ENCODE results near the gene CCL22. TPM values are rescaled to one million over a fixed set of nuclear protein-coding genes. Genes with fewer than 3 reads are reported as not detected.
"Not testable (repeated sequence)": the region's sequence is repeated elsewhere in the genome, so short reads cannot be mapped to it uniquely, and the experiment has no call there.

CCL22 gene
- total RNA-seq, 1 experiment from 2014 or later: not detected

- not testable (repeated sequence) for DNase-seq, H3K36me3 ChIP-seq, H3K4me3 ChIP-seq
- Histone ChIP-seq H3K27me3 (peaks cover 21% of the 10 kb centered on the region; the same call in 1 of the 2 replicates), H3K9me3 (peaks cover 18% of the 10 kb centered on the region)
These were observed 16.0 kb upstream of the CCL22 start for GRCh38 chr16:57342606-57343005.

GRCh38 chr16:57343221-57343620 is 15.4 kb upstream of the CCL22 start:
- peaks cover 26% of the 10 kb centered on the region for H3K27me3 ChIP-seq
- H3K36me3 ChIP-seq: no peaks in the 10 kb centered on the region
- peaks cover 14% of the 10 kb centered on the region for H3K9me3 ChIP-seq
- no peak for DNase-seq
- no peak overlapping the region for H3K4me3 ChIP-seq

- H3K9me3 ChIP-seq, H3K36me3 ChIP-seq, DNase-seq, H3K4me3 ChIP-seq: not testable (repeated sequence)
- peaks cover 34% of the 10 kb centered on the region for H3K27me3 ChIP-seq
These were observed 14.5 kb upstream of the CCL22 start for GRCh38 chr16:57344094-57344493.

GRCh38 chr16:57345021-57345420 is 13.6 kb upstream of the CCL22 start:
- Histone ChIP-seq H3K27me3 (peaks cover 44% of the 10 kb centered on the region), H3K9me3 (peaks cover 9% of the 10 kb centered on the region), H3K4me3 (no peak overlapping the region), H3K36me3 (no peaks in the 10 kb centered on the region)
- DNase-seq: no peak

- H3K36me3 ChIP-seq: no peaks in the 10 kb centered on the region
- no peak overlapping the region for H3K4me3 ChIP-seq
- no peak for DNase-seq
- H3K27me3 ChIP-seq: peaks cover 49% of the 10 kb centered on the region
- H3K9me3 ChIP-seq: peaks cover 9% of the 10 kb centered on the region
These were observed 12.8 kb upstream of the CCL22 start for GRCh38 chr16:57345666-57346204.

- Histone ChIP-seq H3K36me3 (no peaks in the 10 kb centered on the region), H3K9me3 (peaks cover 9% of the 10 kb centered on the region), H3K27me3 (peaks cover 54% of the 10 kb centered on the region), H3K4me3 (no peak overlapping the region)
- DNase-seq: no peak
These were observed 10.7 kb upstream of the CCL22 start for GRCh38 chr16:57347858-57348257.

GRCh38 chr16:57348327-57348726 is 10.3 kb upstream of the CCL22 start:
- H3K36me3 ChIP-seq: no peaks in the 10 kb centered on the region
- peaks cover 9% of the 10 kb centered on the region for H3K9me3 ChIP-seq
- H3K27me3 ChIP-seq: peaks cover 52% of the 10 kb centered on the region
- DNase-seq: no peak
- H3K4me3 ChIP-seq: no peak overlapping the region

- peaks cover 49% of the 10 kb centered on the region for H3K27me3 ChIP-seq
- DNase-seq: no peak
- no peaks in the 10 kb centered on the region for H3K36me3 ChIP-seq
- no peak overlapping the region for H3K4me3 ChIP-seq
- peaks cover 9% of the 10 kb centered on the region for H3K9me3 ChIP-seq
These were observed 9.2 kb upstream of the CCL22 start for GRCh38 chr16:57349212-57350031.

- Histone ChIP-seq H3K4me3 (no peak overlapping the region), H3K9me3 (peaks cover 2% of the 10 kb centered on the region; the same call in 1 of the 2 replicates), H3K36me3 (no peaks in the 10 kb centered on the region), H3K27me3 (peaks cover 40% of the 10 kb centered on the region)
- DNase-seq: no peak
These were observed 5.9 kb upstream of the CCL22 start for GRCh38 chr16:57352636-57353047.

GRCh38 chr16:57354311-57354710 is 4.3 kb upstream of the CCL22 start:
- H3K27me3 ChIP-seq: peaks cover 25% of the 10 kb centered on the region
- peak; percentile 61 for DNase-seq
- H3K36me3 ChIP-seq: no peaks in the 10 kb centered on the region
- H3K4me3 ChIP-seq: no peak overlapping the region
- H3K9me3 ChIP-seq: no peaks in the 10 kb centered on the region

GRCh38 chr16:57355898-57356414 is 2.6 kb upstream of the CCL22 start:
- no peaks in the 10 kb centered on the region for H3K9me3 ChIP-seq
- no peak for DNase-seq
- H3K27me3 ChIP-seq: peaks cover 12% of the 10 kb centered on the region
- H3K36me3 ChIP-seq: no peaks in the 10 kb centered on the region
- H3K4me3 ChIP-seq: no peak overlapping the region

- no peaks in the 10 kb centered on the region for H3K36me3 ChIP-seq
- H3K9me3 ChIP-seq: no peaks in the 10 kb centered on the region
- no peak for DNase-seq
- H3K4me3 ChIP-seq: no peak overlapping the region
- H3K27me3 ChIP-seq: peaks cover 12% of the 10 kb centered on the region
These were observed 2.0 kb upstream of the CCL22 start for GRCh38 chr16:57356547-57356946.

- Histone ChIP-seq H3K27me3 (peaks cover 5% of the 10 kb centered on the region; the same call in 1 of the 2 replicates), H3K36me3 (no peaks in the 10 kb centered on the region), H3K9me3 (no peaks in the 10 kb centered on the region), H3K4me3 (no peak overlapping the region)
- DNase-seq: no peak
These were observed 1.1 kb upstream of the CCL22 start for GRCh38 chr16:57357330-57358085.

GRCh38 chr16:57358086-57358420 is 530 bp upstream of the CCL22 start:
- Histone ChIP-seq H3K36me3 (no peaks in the 10 kb centered on the region), H3K27me3 (peaks cover 4% of the 10 kb centered on the region; the same call in 1 of the 2 replicates), H3K9me3 (no peaks in the 10 kb centered on the region), H3K4me3 (no peak overlapping the region)
- no peak for DNase-seq

GRCh38 chr16:57360321-57360935 is 1.8 kb downstream of the CCL22 start:
- Histone ChIP-seq H3K9me3 (no peaks in the 10 kb centered on the region), H3K27me3 (peaks cover 4% of the 10 kb centered on the region; the same call in 1 of the 2 replicates), H3K4me3 (no peak overlapping the region), H3K36me3 (no peaks in the 10 kb centered on the region)
- no peak for DNase-seq

GRCh38 chr16:57361404-57361803 is 2.8 kb downstream of the CCL22 start:
- no peak for DNase-seq
- Histone ChIP-seq H3K9me3 (no peaks in the 10 kb centered on the region), H3K36me3 (no peaks in the 10 kb centered on the region), H3K4me3 (no peak overlapping the region), H3K27me3 (0 out of 2 replicates have a peak, but pooled peaks cover under 1% of the 10 kb centered on the region)

- H3K4me3 ChIP-seq: no peak overlapping the region
- no peak for DNase-seq
- H3K27me3 ChIP-seq: peaks cover 2% of the 10 kb centered on the region; the same call in 1 of the 2 replicates
- no peaks in the 10 kb centered on the region for H3K36me3 ChIP-seq
- H3K9me3 ChIP-seq: no peaks in the 10 kb centered on the region; the same call in 1 of the 2 replicates
These were observed 5.6 kb downstream of the CCL22 start for GRCh38 chr16:57364143-57364542.

All from MG63 (cell line).